Panc1 (cell line): Measurements from ENCODE around the gene FLRT1. TPM values are rescaled to one million over a fixed set of nuclear protein-coding genes. Genes with fewer than 3 reads are reported as not detected.

Source experiments
- ATAC-seq: fragments of 200-7000 bp; cut with Tn5 transposase; 2 replicates; pipeline ENCODE4 v1.9.1; 2020; ENCODE audit warnings: mild to moderate bottlenecking, moderate library complexity
- BruUV-seq: library from RNA; stranded (reverse); fragments of 400-500 nt; replicated peaks from 2 replicates; lab custom pipeline; 2021; lab: Mats Ljungman, UMichigan
- CTCF ChIA-PET: fragments of 300-600 bp; sonication (Branson Sonifier 250); formaldehyde crosslinking; loops from one replicate; lab custom pipeline; 2022; ENCODE audit warnings: antibody characterized with exemption; lab: Charles Lee
- POLR2A ChIA-PET: fragments of 300-600 bp; sonication (Branson Sonifier 250); formaldehyde crosslinking; loops from one replicate; lab custom pipeline; 2022; ENCODE audit warnings: antibody characterized with exemption; lab: Charles Lee
- DNase-seq: peaks from one replicate; pipeline ENCODE4 v3.0.0-alpha.2; 2010; ENCODE audit warnings: low read depth, low spot score
- H3K27ac ChIP-seq: 2 replicates; pipeline ENCODE4 v1.5.1; 2011; ENCODE audit warnings: mild to moderate bottlenecking, low read length, inconsistent platforms
- H3K27me3 ChIP-seq: fragments of 200-500 bp; sonication (Bioruptor generic); 2 replicates; pipeline ENCODE4 v1.6.0; 2014; ENCODE audit warnings: low read length, inconsistent platforms; ENCODE audit not compliant: control insufficient read depth, insufficient read depth
- H3K36me3 ChIP-seq: fragments of 200-500 bp; sonication (Bioruptor generic); 2 replicates; pipeline ENCODE4 v1.5.1; 2014; ENCODE audit warnings: inconsistent platforms, mild to moderate bottlenecking, low read length, moderate library complexity; ENCODE audit not compliant: control insufficient read depth, insufficient read depth
- H3K4me1 ChIP-seq: 2 replicates; pipeline ENCODE4 v1.5.1; 2011; ENCODE audit warnings: inconsistent platforms, mild to moderate bottlenecking, low read length, moderate library complexity; ENCODE audit not compliant: control insufficient read depth, insufficient read depth
- H3K4me3 ChIP-seq, 2 experiments: 2 replicates each; pipeline ENCODE4 v1.5.1; 2011 to 2012; ENCODE audit warnings: low read depth in 2 of 2, low read length in 2 of 2, mild to moderate bottlenecking in 2 of 2, inconsistent platforms in 1 of 2, moderate library complexity in 1 of 2
- H3K9me3 ChIP-seq: fragments of 200-500 bp; sonication (Bioruptor generic); 2 replicates; pipeline ENCODE4 v1.5.1; 2014; ENCODE audit warnings: low read depth, mild to moderate bottlenecking, inconsistent platforms, low read length, moderate library complexity; ENCODE audit not compliant: control insufficient read depth, insufficient read depth
- CTCF ChIP-seq: fragments of 450-650 bp; IDR thresholded peaks from 2 replicates; pipeline ENCODE4 v1.5.1; 2017; ENCODE audit warnings: mild to moderate bottlenecking
- POLR2AphosphoS5 ChIP-seq: IDR thresholded peaks from 2 replicates; pipeline ENCODE4 v1.6.1; 2012; ENCODE audit warnings: mild to moderate bottlenecking, low read depth, low read length, moderate library complexity
- SIN3A ChIP-seq: IDR thresholded peaks from 2 replicates; pipeline ENCODE4 v1.6.1; 2012; ENCODE audit warnings: low read depth, mild to moderate bottlenecking, low read length, moderate library complexity, borderline replicate concordance; ENCODE audit not compliant: insufficient read depth
- TCF7L2 ChIP-seq: IDR thresholded peaks from 2 replicates; pipeline ENCODE4 v1.6.1; 2011; ENCODE audit warnings: mild to moderate bottlenecking, low read depth, low read length, inconsistent platforms
- in situ Hi-C: cut with HindIII; loops from 2 replicates; pipeline ENCODE4 v1.10.0; 2016; ENCODE audit warnings: low sequenced_read_pairs, low pct_unique_long_range_greater_than_20kb
- intact Hi-C: fragments of 100-400 bp; cut with micrococcal nuclease; formaldehyde crosslinking; loops from one replicate; pipeline ENCODE4 v1.10.0; 2022; ENCODE audit not compliant: unreplicated experiment
- total RNA-seq: library from RNA; stranded (reverse); gene quantifications from one replicate; pipeline ENCODE4 v1.2.1, GENCODE V29; 2021; ENCODE audit not compliant: unreplicated experiment
- TF ChIP-seq, protein P1 (sequence below), 2 experiments: IDR thresholded peaks; 2 replicates each; pipeline ENCODE4 v1.6.1; 2011 to 2012; ENCODE audit warnings: low read depth in 2 of 2, control low read depth in 1 of 2, low read length in 1 of 2, mild to moderate bottlenecking in 1 of 2, moderate library complexity in 1 of 2; ENCODE audit not compliant: insufficient read depth in 1 of 2

The FLRT1 gene
- total RNA-seq, 1 experiment from 2014 or later: 0.51 TPM

DNA sequence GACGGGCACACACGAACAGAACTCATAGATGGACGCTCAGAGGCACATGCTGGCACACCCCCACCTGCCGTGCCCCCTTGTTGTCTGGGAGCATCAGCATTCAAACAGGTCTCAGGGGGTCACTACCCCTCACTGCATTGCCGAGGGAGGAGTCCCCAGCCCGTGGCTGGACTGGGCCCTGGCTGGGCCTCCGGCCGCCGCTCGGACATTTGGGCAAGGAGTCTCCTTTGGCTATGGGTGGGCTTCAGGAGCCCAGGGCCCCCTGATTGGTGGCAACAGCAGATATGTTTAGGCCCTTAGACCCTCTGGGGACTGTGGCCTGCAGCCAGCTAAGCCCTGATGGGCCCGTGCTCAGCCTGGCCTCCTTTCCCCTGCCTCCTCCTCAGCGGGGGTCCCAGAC lies 41.9 kb downstream of the FLRT1 start:
- Histone ChIP-seq H3K27ac (no peak overlapping the region), H3K4me1 (peaks cover 4% of the 10 kb centered on the region), H3K9me3 (no peaks in the 10 kb centered on the region), H3K36me3 (no peaks in the 10 kb centered on the region), H3K27me3 (no peaks in the 10 kb centered on the region), H3K4me3 (no peak overlapping the region)
- in situ Hi-C loops (loop anchor here (10.0 kb wide), 1 partner anchor 73 kb away; no protein-coding TSS in a partner anchor), intact Hi-C loops (no loop called here)
- DNase-seq: no peak
- no peak for ATAC-seq
- ChIA-PET CTCF (no interaction called here), POLR2A (no interaction called here)
- TF ChIP-seq CTCF (no peak), SIN3A (no peak), POLR2AphosphoS5 (no peak), TCF7L2 (no peak)
- TF ChIP-seq, protein P1, sequence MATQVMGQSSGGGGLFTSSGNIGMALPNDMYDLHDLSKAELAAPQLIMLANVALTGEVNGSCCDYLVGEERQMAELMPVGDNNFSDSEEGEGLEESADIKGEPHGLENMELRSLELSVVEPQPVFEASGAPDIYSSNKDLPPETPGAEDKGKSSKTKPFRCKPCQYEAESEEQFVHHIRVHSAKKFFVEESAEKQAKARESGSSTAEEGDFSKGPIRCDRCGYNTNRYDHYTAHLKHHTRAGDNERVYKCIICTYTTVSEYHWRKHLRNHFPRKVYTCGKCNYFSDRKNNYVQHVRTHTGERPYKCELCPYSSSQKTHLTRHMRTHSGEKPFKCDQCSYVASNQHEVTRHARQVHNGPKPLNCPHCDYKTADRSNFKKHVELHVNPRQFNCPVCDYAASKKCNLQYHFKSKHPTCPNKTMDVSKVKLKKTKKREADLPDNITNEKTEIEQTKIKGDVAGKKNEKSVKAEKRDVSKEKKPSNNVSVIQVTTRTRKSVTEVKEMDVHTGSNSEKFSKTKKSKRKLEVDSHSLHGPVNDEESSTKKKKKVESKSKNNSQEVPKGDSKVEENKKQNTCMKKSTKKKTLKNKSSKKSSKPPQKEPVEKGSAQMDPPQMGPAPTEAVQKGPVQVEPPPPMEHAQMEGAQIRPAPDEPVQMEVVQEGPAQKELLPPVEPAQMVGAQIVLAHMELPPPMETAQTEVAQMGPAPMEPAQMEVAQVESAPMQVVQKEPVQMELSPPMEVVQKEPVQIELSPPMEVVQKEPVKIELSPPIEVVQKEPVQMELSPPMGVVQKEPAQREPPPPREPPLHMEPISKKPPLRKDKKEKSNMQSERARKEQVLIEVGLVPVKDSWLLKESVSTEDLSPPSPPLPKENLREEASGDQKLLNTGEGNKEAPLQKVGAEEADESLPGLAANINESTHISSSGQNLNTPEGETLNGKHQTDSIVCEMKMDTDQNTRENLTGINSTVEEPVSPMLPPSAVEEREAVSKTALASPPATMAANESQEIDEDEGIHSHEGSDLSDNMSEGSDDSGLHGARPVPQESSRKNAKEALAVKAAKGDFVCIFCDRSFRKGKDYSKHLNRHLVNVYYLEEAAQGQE (IDR thresholded peaks at IDR 0.05; ENCODE audit: insufficient read depth in 1 of 2, low read depth in 2 of 2, low read length in 1 of 2): no peak
- BruUV-seq: no TSS peak

GRCh38 chr11:64078284-64078683 lies 42.6 kb downstream of the FLRT1 start:
- Histone ChIP-seq H3K27me3 (no peaks in the 10 kb centered on the region), H3K27ac (no peak overlapping the region), H3K9me3 (no peaks in the 10 kb centered on the region), H3K4me3 (no peak overlapping the region), H3K36me3 (no peaks in the 10 kb centered on the region), H3K4me1 (peaks cover 7% of the 10 kb centered on the region)
- no TSS peak for BruUV-seq
- ATAC-seq: no peak
- no peak for DNase-seq
- intact Hi-C loops (no loop called here), in situ Hi-C loops (loop anchor here (10.0 kb wide), 1 partner anchor 73 kb away; no protein-coding TSS in a partner anchor)
- TF ChIP-seq, protein P1 (IDR thresholded peaks at IDR 0.05; ENCODE audit: insufficient read depth in 1 of 2, low read depth in 2 of 2, low read length in 1 of 2): no peak
- no peak for TF ChIP-seq CTCF
- no peak for TF ChIP-seq POLR2AphosphoS5
- no peak for TF ChIP-seq TCF7L2
- no peak for TF ChIP-seq SIN3A
- ChIA-PET CTCF (no interaction called here), POLR2A (interaction anchor here (0.7 kb wide), 1 partner anchor 112 kb away, joined by 3 read pairs; no protein-coding TSS in a partner anchor)
